GM23338 (cell line): Measurements from ENCODE around the gene LPP.

Source experiments
- CREB1 ChIP-seq: fragments of 250-450 bp; sonication (Bioruptor Pico); IDR thresholded peaks from 2 replicates; pipeline ENCODE4 v1.5.0; 2020; ENCODE audit warnings: low read depth, mild to moderate bottlenecking, moderate library complexity
- EZH2 ChIP-seq: fragments of 200-600 bp; sonication (generic); IDR thresholded peaks from one replicate; pipeline ENCODE4 v1.8.0; 2017; ENCODE audit warnings: antibody characterized with exemption, mild to moderate bottlenecking, low read depth; ENCODE audit not compliant: unreplicated experiment
- EZH2phosphoT487 ChIP-seq: fragments of 200-600 bp; sonication (generic); IDR thresholded peaks from one replicate; pipeline ENCODE4 v1.8.1; 2018; ENCODE audit warnings: antibody characterized with exemption; ENCODE audit not compliant: unreplicated experiment
- JUNB ChIP-seq: IDR thresholded peaks from one replicate; pipeline ENCODE4 v1.6.1; 2016; ENCODE audit warnings: antibody characterized with exemption; ENCODE audit not compliant: unreplicated experiment
- POLR2AphosphoS5 ChIP-seq: IDR thresholded peaks from 2 replicates; pipeline ENCODE4 v1.6.1; 2016; ENCODE audit warnings: antibody characterized with exemption, low read depth
- STAT1 ChIP-seq: IDR thresholded peaks from one replicate; pipeline ENCODE4 v1.6.1; 2016; ENCODE audit warnings: antibody characterized with exemption; ENCODE audit not compliant: unreplicated experiment
- ZNF114 ChIP-seq: fragments of 250-450 bp; sonication (Bioruptor Pico); IDR thresholded peaks from 2 replicates; pipeline ENCODE4 v1.5.0; 2020; ENCODE audit warnings: mild to moderate bottlenecking, moderate library complexity
- ZNF331 ChIP-seq: fragments of 250-450 bp; sonication (Bioruptor Pico); IDR thresholded peaks from 2 replicates; pipeline ENCODE4 v1.5.0; 2020; ENCODE audit warnings: low read depth, mild to moderate bottlenecking, moderate library complexity
- TF ChIP-seq, protein P1 (sequence below), 2 experiments: fragments of 200-600 bp in 1 of 2; sonication (generic) in 1 of 2; conservative IDR thresholded peaks; 2 replicates each; pipeline versions ENCODE4 v1.5.1 to v1.6.1; 2016 to 2017; ENCODE audit warnings: antibody characterized with exemption in 2 of 2, low read depth in 2 of 2, mild to moderate bottlenecking in 2 of 2, moderate library complexity in 1 of 2
- TF ChIP-seq, protein P2 (sequence below): IDR thresholded peaks from 2 replicates; pipeline ENCODE4 v1.6.1; 2016; ENCODE audit warnings: antibody characterized with exemption
- TF ChIP-seq, protein P3 (sequence below): IDR thresholded peaks from one replicate; pipeline ENCODE4 v1.6.1; 2018; ENCODE audit warnings: antibody characterized with exemption; ENCODE audit not compliant: unreplicated experiment

DNA sequence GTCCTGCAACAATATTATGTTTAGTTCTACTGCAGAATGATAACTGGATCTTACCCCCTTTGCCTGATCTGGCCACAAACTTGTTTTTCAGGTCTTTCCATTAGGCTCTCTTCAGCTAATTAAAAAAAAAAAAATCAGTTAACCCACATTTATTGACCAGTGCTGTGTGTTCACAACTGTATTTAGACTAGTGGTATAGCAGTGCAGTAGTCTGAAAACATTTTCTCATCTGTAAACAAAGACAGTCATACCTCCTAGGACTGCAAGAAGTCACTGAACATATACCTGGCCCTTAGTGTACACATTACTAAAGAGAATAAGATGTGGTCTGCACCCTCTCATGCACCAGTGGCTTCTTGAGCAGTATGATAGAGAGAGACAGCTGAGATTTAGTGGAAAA is 22.5 kb downstream of the LPP start:
- TF ChIP-seq, protein P1, sequence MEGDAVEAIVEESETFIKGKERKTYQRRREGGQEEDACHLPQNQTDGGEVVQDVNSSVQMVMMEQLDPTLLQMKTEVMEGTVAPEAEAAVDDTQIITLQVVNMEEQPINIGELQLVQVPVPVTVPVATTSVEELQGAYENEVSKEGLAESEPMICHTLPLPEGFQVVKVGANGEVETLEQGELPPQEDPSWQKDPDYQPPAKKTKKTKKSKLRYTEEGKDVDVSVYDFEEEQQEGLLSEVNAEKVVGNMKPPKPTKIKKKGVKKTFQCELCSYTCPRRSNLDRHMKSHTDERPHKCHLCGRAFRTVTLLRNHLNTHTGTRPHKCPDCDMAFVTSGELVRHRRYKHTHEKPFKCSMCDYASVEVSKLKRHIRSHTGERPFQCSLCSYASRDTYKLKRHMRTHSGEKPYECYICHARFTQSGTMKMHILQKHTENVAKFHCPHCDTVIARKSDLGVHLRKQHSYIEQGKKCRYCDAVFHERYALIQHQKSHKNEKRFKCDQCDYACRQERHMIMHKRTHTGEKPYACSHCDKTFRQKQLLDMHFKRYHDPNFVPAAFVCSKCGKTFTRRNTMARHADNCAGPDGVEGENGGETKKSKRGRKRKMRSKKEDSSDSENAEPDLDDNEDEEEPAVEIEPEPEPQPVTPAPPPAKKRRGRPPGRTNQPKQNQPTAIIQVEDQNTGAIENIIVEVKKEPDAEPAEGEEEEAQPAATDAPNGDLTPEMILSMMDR (conservative IDR thresholded peaks at IDR 0.05; ENCODE audit: low read depth in 2 of 2): no peak
- TF ChIP-seq CREB1 (CRISPR knock-in tag) (no peak), POLR2AphosphoS5 (no peak), EZH2 (no peak), JUNB (no peak), EZH2phosphoT487 (no peak), ZNF114 (no peak), ZNF331 (no peak), STAT1 (no peak)
- TF ChIP-seq, protein P2, sequence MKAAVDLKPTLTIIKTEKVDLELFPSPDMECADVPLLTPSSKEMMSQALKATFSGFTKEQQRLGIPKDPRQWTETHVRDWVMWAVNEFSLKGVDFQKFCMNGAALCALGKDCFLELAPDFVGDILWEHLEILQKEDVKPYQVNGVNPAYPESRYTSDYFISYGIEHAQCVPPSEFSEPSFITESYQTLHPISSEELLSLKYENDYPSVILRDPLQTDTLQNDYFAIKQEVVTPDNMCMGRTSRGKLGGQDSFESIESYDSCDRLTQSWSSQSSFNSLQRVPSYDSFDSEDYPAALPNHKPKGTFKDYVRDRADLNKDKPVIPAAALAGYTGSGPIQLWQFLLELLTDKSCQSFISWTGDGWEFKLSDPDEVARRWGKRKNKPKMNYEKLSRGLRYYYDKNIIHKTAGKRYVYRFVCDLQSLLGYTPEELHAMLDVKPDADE: no peak
- TF ChIP-seq, protein P3, sequence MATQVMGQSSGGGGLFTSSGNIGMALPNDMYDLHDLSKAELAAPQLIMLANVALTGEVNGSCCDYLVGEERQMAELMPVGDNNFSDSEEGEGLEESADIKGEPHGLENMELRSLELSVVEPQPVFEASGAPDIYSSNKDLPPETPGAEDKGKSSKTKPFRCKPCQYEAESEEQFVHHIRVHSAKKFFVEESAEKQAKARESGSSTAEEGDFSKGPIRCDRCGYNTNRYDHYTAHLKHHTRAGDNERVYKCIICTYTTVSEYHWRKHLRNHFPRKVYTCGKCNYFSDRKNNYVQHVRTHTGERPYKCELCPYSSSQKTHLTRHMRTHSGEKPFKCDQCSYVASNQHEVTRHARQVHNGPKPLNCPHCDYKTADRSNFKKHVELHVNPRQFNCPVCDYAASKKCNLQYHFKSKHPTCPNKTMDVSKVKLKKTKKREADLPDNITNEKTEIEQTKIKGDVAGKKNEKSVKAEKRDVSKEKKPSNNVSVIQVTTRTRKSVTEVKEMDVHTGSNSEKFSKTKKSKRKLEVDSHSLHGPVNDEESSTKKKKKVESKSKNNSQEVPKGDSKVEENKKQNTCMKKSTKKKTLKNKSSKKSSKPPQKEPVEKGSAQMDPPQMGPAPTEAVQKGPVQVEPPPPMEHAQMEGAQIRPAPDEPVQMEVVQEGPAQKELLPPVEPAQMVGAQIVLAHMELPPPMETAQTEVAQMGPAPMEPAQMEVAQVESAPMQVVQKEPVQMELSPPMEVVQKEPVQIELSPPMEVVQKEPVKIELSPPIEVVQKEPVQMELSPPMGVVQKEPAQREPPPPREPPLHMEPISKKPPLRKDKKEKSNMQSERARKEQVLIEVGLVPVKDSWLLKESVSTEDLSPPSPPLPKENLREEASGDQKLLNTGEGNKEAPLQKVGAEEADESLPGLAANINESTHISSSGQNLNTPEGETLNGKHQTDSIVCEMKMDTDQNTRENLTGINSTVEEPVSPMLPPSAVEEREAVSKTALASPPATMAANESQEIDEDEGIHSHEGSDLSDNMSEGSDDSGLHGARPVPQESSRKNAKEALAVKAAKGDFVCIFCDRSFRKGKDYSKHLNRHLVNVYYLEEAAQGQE: no peak
